Fibroblast of lung (primary cell): Measurements from ENCODE around the gene ARHGEF38. TPM values are rescaled to one million over a fixed set of nuclear protein-coding genes. Genes with fewer than 3 reads are reported as not detected.

Source experiments
- DNase-seq, 2 donors: peaks; one replicate each; pipeline versions ENCODE4 v3.0.0 to v3.0.0-alpha.2; 2010; ENCODE audit warnings: low read depth in 2 of 2
- H2AFZ ChIP-seq: 2 replicates; pipeline ENCODE4 v1.5.1; 2012; ENCODE audit warnings: low read length, control low read depth, inconsistent platforms
- H3K27ac ChIP-seq: 2 replicates; pipeline ENCODE4 v1.5.1; 2011; ENCODE audit warnings: low read length, control low read depth; ENCODE audit not compliant: insufficient read depth
- H3K27me3 ChIP-seq: 2 replicates; pipeline ENCODE4 v1.5.1; 2011; ENCODE audit warnings: mild to moderate bottlenecking, low read length; ENCODE audit not compliant: control insufficient read depth, insufficient read depth
- H3K36me3 ChIP-seq: 2 replicates; pipeline ENCODE4 v1.5.1; 2011; ENCODE audit warnings: low read length; ENCODE audit not compliant: control insufficient read depth, insufficient read depth
- H3K4me1 ChIP-seq: 2 replicates; pipeline ENCODE4 v1.5.1; 2011; ENCODE audit warnings: low read length; ENCODE audit not compliant: control insufficient read depth, insufficient read depth; ENCODE audit errors: extremely low read depth
- H3K4me2 ChIP-seq: 2 replicates; pipeline ENCODE4 v1.5.1; 2011; ENCODE audit warnings: low read length, control low read depth; ENCODE audit not compliant: insufficient read depth; ENCODE audit errors: extremely low read depth
- H3K4me3 ChIP-seq, 4 experiments: fragments of 200-600 bp in 1 of 4; sonication (generic) in 1 of 4; replicated peaks in 1 of 4; 2 replicates each; pipeline ENCODE4 v1.5.1; 2011 to 2016; ENCODE audit warnings: low read length in 4 of 4, low read depth in 3 of 4, mild to moderate bottlenecking in 3 of 4, control low read depth in 2 of 4, inconsistent platforms in 1 of 4, mixed read lengths in 1 of 4; ENCODE audit not compliant: insufficient read depth in 1 of 4; ENCODE audit errors: control extremely low read depth in 1 of 4
- H3K79me2 ChIP-seq: 2 replicates; pipeline ENCODE4 v1.5.1; 2012; ENCODE audit warnings: mild to moderate bottlenecking, low read length, inconsistent platforms; ENCODE audit not compliant: control insufficient read depth, insufficient read depth
- H3K9ac ChIP-seq: 2 replicates; pipeline ENCODE4 v1.5.1; 2011; ENCODE audit warnings: mild to moderate bottlenecking, low read length, control low read depth; ENCODE audit not compliant: insufficient read depth
- H3K9me3 ChIP-seq: 2 replicates; pipeline ENCODE4 v1.5.1; 2012; ENCODE audit warnings: low read depth, low read length; ENCODE audit not compliant: control insufficient read depth, insufficient read depth
- H4K20me1 ChIP-seq: 2 replicates; pipeline ENCODE4 v1.5.1; 2011; ENCODE audit warnings: low read length; ENCODE audit not compliant: control insufficient read depth, insufficient read depth; ENCODE audit errors: extremely low read depth
- EZH2 ChIP-seq: IDR thresholded peaks from 2 replicates; pipeline ENCODE4 v1.5.1; 2012; ENCODE audit warnings: low read length, control low read depth, mild to moderate bottlenecking; ENCODE audit errors: missing control alignments
- polyA plus RNA-seq, 2 donors: library from polyadenylated mRNA; depleted of rRNA in 1 of 2; stranded (reverse) in 1 of 2; unstranded in 1 of 2; fragments of >200 nt; gene quantifications; 2 replicates each; pipeline ENCODE4 v1.2.1, GENCODE V29; 2011 to 2012; ENCODE audit warnings: missing spikeins in 1 of 2
- total RNA-seq: library from RNA; depleted of rRNA; stranded (reverse); fragments of >200 nt; gene quantifications from 2 replicates; pipeline ENCODE4 v1.2.1, GENCODE V29; 2014
- TF ChIP-seq, protein P1 (sequence below), 2 donors: IDR thresholded peaks in 1 of 2; conservative IDR thresholded peaks in 1 of 2; 1 replicate in 1 of 2; 2 replicates in 1 of 2; pipeline ENCODE4 v1.5.1; 2011 to 2012; ENCODE audit warnings: low read length in 2 of 2, control low read depth in 1 of 2, inconsistent platforms in 1 of 2, low read depth in 1 of 2, mild to moderate bottlenecking in 1 of 2

ARHGEF38 gene
- total and polyA plus RNA-seq, 2 donors (not counting 1 experiment from before 2014, with no cell fraction given) = not detected

DNA sequence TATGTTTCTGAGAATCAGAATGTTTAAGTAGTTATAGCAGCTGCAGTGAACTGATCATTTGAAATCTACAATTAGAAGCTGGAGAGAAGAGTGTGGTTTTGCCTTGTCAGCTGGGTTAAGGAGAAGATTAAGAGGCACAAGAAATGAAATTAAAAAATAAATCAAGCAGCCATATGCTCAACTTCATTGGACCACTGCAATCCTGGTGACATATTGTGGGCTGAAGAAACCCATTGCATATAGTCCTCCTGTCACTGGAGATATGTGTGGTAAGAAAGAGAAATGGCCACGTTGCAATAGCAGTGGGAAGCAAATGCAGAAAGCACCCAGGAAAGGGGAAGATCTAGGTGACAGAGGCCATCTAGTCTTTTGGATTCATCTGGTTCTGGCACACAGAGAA lies 93.0 kb downstream of the ARHGEF38 start:
- Histone ChIP-seq H3K27me3 (no peaks in the 10 kb centered on the region), H3K9me3 (no peaks in the 10 kb centered on the region), H3K36me3 (no peaks in the 10 kb centered on the region), H3K4me2 (no peak overlapping the region), H4K20me1 (no peaks in the 10 kb centered on the region), H3K27ac (no peak overlapping the region), H3K79me2 (no peaks in the 10 kb centered on the region), H2AFZ (no peak overlapping the region), H3K9ac (no peak overlapping the region), H3K4me1 (no peaks in the 10 kb centered on the region), H3K4me3 (no peak overlapping the region)
- TF ChIP-seq, protein P1, sequence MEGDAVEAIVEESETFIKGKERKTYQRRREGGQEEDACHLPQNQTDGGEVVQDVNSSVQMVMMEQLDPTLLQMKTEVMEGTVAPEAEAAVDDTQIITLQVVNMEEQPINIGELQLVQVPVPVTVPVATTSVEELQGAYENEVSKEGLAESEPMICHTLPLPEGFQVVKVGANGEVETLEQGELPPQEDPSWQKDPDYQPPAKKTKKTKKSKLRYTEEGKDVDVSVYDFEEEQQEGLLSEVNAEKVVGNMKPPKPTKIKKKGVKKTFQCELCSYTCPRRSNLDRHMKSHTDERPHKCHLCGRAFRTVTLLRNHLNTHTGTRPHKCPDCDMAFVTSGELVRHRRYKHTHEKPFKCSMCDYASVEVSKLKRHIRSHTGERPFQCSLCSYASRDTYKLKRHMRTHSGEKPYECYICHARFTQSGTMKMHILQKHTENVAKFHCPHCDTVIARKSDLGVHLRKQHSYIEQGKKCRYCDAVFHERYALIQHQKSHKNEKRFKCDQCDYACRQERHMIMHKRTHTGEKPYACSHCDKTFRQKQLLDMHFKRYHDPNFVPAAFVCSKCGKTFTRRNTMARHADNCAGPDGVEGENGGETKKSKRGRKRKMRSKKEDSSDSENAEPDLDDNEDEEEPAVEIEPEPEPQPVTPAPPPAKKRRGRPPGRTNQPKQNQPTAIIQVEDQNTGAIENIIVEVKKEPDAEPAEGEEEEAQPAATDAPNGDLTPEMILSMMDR (conservative IDR thresholded peaks at IDR 0.05 in 1 of 2, IDR thresholded peaks at IDR 0.05 in 1 of 2; ENCODE audit: low read depth in 1 of 2, low read length in 2 of 2) = no peak
- TF ChIP-seq EZH2 = no peak
- no peak for DNase-seq

DNA sequence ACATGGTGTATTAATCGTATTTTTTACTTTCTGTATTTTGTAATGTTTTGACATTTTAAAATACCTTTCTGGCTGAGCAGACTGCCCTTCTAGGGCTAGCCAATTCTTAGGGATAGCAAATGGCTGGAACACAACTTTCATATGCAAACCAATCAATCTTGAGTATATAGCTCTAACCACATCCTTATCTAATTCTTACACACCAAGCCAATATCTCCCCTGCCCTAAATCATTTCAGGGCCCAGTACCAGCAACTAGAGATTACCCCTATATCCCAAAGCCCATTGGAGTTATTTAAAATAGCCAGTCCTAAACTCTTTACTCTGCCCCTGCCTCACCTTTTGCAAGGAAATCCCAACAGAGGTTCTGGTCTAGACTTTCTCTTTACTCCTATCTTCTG lies 97.8 kb downstream of the ARHGEF38 start:
- H3K9ac ChIP-seq = no peak overlapping the region
- no peak for TF ChIP-seq EZH2
- TF ChIP-seq, protein P1 (conservative IDR thresholded peaks at IDR 0.05 in 1 of 2, IDR thresholded peaks at IDR 0.05 in 1 of 2; ENCODE audit: low read depth in 1 of 2, low read length in 2 of 2) = no peak
- H2AFZ ChIP-seq = no peak overlapping the region
- no peaks in the 10 kb centered on the region for H4K20me1 ChIP-seq
- no peak for DNase-seq
- no peaks in the 10 kb centered on the region for H3K36me3 ChIP-seq
- H3K4me1 ChIP-seq = no peaks in the 10 kb centered on the region
- H3K4me3 ChIP-seq = no peak overlapping the region
- H3K27ac ChIP-seq = no peak overlapping the region
- no peaks in the 10 kb centered on the region for H3K27me3 ChIP-seq
- H3K9me3 ChIP-seq = no peaks in the 10 kb centered on the region
- H3K4me2 ChIP-seq = no peak overlapping the region
- H3K79me2 ChIP-seq = no peaks in the 10 kb centered on the region

DNA sequence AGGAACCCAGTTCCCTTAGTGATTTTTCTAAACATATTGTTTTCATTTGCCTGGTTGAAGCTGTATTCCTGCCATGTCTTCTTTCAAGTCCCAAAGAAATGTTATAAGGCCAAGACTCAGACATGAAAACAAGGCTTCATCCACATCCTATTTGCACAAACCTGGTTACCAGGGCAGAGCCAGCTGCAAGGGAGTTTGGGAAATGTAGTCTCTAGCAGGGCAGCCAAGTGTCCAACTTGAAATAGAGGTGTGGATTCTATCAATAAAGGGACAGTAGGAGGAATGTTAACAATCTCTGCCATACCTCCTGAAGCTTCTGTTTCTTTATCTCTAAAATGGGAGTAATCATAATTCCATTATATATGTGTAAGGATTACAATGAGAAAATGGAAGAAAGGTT lies 99.5 kb downstream of the ARHGEF38 start:
- Histone ChIP-seq H3K36me3 (no peaks in the 10 kb centered on the region), H4K20me1 (no peaks in the 10 kb centered on the region), H3K79me2 (no peaks in the 10 kb centered on the region), H3K4me3 (no peak overlapping the region), H3K9ac (no peak overlapping the region), H3K9me3 (no peaks in the 10 kb centered on the region), H3K4me2 (no peak overlapping the region), H3K4me1 (no peaks in the 10 kb centered on the region), H3K27me3 (no peaks in the 10 kb centered on the region), H2AFZ (no peak overlapping the region), H3K27ac (no peak overlapping the region)
- TF ChIP-seq, protein P1 (conservative IDR thresholded peaks at IDR 0.05 in 1 of 2, IDR thresholded peaks at IDR 0.05 in 1 of 2; ENCODE audit: low read depth in 1 of 2, low read length in 2 of 2) = no peak
- no peak for TF ChIP-seq EZH2
- DNase-seq = no peak
